OCI-LY3 (cell line): ENCODE data around the gene DARS2.

Experiments
- EZH2phosphoT487 ChIP-seq: fragments of 200-600 bp; shearing (Covaris generic); IDR thresholded peaks from 2 replicates; pipeline ENCODE4 v1.6.1; 2018; ENCODE audit warnings: antibody characterized with exemption, mixed run types, low read depth
- TF ChIP-seq, protein P1 (sequence below): fragments of 200-600, 300-600 bp; sonication (generic); IDR thresholded peaks from 2 replicates; pipeline ENCODE4 v1.5.1; 2014; ENCODE audit warnings: antibody characterized with exemption, low read length, low read depth

- TF ChIP-seq, protein P1, sequence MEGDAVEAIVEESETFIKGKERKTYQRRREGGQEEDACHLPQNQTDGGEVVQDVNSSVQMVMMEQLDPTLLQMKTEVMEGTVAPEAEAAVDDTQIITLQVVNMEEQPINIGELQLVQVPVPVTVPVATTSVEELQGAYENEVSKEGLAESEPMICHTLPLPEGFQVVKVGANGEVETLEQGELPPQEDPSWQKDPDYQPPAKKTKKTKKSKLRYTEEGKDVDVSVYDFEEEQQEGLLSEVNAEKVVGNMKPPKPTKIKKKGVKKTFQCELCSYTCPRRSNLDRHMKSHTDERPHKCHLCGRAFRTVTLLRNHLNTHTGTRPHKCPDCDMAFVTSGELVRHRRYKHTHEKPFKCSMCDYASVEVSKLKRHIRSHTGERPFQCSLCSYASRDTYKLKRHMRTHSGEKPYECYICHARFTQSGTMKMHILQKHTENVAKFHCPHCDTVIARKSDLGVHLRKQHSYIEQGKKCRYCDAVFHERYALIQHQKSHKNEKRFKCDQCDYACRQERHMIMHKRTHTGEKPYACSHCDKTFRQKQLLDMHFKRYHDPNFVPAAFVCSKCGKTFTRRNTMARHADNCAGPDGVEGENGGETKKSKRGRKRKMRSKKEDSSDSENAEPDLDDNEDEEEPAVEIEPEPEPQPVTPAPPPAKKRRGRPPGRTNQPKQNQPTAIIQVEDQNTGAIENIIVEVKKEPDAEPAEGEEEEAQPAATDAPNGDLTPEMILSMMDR = no peak
- TF ChIP-seq EZH2phosphoT487 = no peak
Observed at GRCh38 chr1:173893611-173894010, 69.1 kb downstream of the DARS2 start.
